ENCODE data around the gene ITGB1. TPM values are rescaled to one million over a fixed set of nuclear protein-coding genes. Genes with fewer than 3 reads are reported as not detected.

Gene ITGB1
- total and polyA plus RNA-seq, 9 of the 15 experiments (the other 6 are each of a cell fraction or from before 2014, with no cell fraction given): 40.2 to 194 (median 155) TPM

GRCh38 chr10:32971536-32972091 is 13.6 kb upstream of the ITGB1 start (continued):
- TF ChIP-seq LCOR (CRISPR knock-in tag; IDR thresholded peaks at IDR 0.05) (no peak), ATF2 (CRISPR knock-in tag; IDR thresholded peaks at IDR 0.05) (no peak), ZNF184 (CRISPR knock-in tag; IDR thresholded peaks at IDR 0.05) (no peak), ZNF224 (CRISPR knock-in tag; IDR thresholded peaks at IDR 0.05) (no peak), TBP (optimal IDR thresholded peaks at IDR 0.05; ENCODE audit: low read depth, low read length) (peak; percentile 60), BRF2 (IDR thresholded peaks at IDR 0.05; ENCODE audit: borderline replicate concordance, insufficient read depth, insufficient read length) (no peak), ZNF75A (CRISPR knock-in tag; IDR thresholded peaks at IDR 0.05) (no peak), MXD1 (CRISPR knock-in tag; IDR thresholded peaks at IDR 0.05; ENCODE audit: borderline replicate concordance, poor library complexity, severe bottlenecking) (no peak), CREB3L1 (IDR thresholded peaks at IDR 0.05; ENCODE audit: borderline replicate concordance, low read depth) (no peak), SIRT6 (IDR thresholded peaks at IDR 0.05; ENCODE audit: low read depth, low read length) (no peak), ZFPM2 (CRISPR knock-in tag; IDR thresholded peaks at IDR 0.05) (no peak), ZNF740 (CRISPR knock-in tag; IDR thresholded peaks at IDR 0.05) (no peak), ZNF740 (tag; IDR thresholded peaks at IDR 0.05) (no peak), YBX1 (IDR thresholded peaks at IDR 0.05) (no peak), ZNF445 (CRISPR knock-in tag; IDR thresholded peaks at IDR 0.05; ENCODE audit: low read depth) (no peak), GTF2B (IDR thresholded peaks at IDR 0.05; ENCODE audit: extremely low read depth, insufficient read length) (no peak), ZNF398 (CRISPR knock-in tag; IDR thresholded peaks at IDR 0.05) (no peak), YY1 (IDR thresholded peaks at IDR 0.05; ENCODE audit: borderline replicate concordance in 1 of 3, control insufficient read depth in 1 of 3, extremely low read depth in 1 of 3, insufficient read depth in 3 of 3, insufficient read length in 1 of 3, insufficient replicate concordance in 2 of 3, low read depth in 1 of 3, low read length in 2 of 3) (no peak), ZBTB1 (CRISPR knock-in tag; IDR thresholded peaks at IDR 0.05; ENCODE audit: borderline replicate concordance, low read depth) (no peak)
